ENCODE results near the gene PIH1D2.

- TF ChIP-seq CTCF (IDR thresholded peaks at IDR 0.05; ENCODE audit: insufficient read depth, low read length), result no peak
- TF ChIP-seq GABPA (IDR thresholded peaks at IDR 0.05; ENCODE audit: low read depth), result no peak
- no peak for TF ChIP-seq POLR2AphosphoS5 (IDR thresholded peaks at IDR 0.05; ENCODE audit: low read depth)
Observed at GRCh38 chr11:112057170-112057569, 16.6 kb downstream of the PIH1D2 start.

Data from HL-60 (cell line).